ENCODE results near the gene SLC7A8.
A peak's percentile ranks its signal among the peaks of the same experiment; 100 is the strongest.
"Not testable (repeated sequence)": the region's sequence is repeated elsewhere in the genome, so short reads cannot be mapped to it uniquely, and the experiment has no call there.

The SLC7A8 gene

GRCh38 chr14:23112359-23113178, 70.9 kb downstream of the SLC7A8 start:
- no peak for DNase-seq

GRCh38 chr14:23110579-23111365, 72.7 kb downstream of the SLC7A8 start:
- no peak for DNase-seq

GRCh38 chr14:23109769-23110168, 73.7 kb downstream of the SLC7A8 start:
- DNase-seq, result no peak

GRCh38 chr14:23108169-23108568, 75.3 kb downstream of the SLC7A8 start:
- not testable (repeated sequence) for DNase-seq

- not testable (repeated sequence) for DNase-seq
These were observed 75.8 kb downstream of the SLC7A8 start for GRCh38 chr14:23107620-23108019.

GRCh38 chr14:23106747-23107045, 76.8 kb downstream of the SLC7A8 start:
- DNase-seq, result no peak

- DNase-seq, result no peak
These were observed 78.1 kb downstream of the SLC7A8 start for GRCh38 chr14:23105348-23105824.

GRCh38 chr14:23104591-23105347, 78.7 kb downstream of the SLC7A8 start, which contains the start of gene CIROP:
Gene CIROP, minus strand, starts transcription at chr14:23104989. Its CDS starts 69 bp downstream, at chr14:23104920.
- no peak for DNase-seq

GRCh38 chr14:23104070-23104590, 79.3 kb downstream of the SLC7A8 start:
- DNase-seq, result no peak

GRCh38 chr14:23103581-23103980, 79.9 kb downstream of the SLC7A8 start:
- no peak for DNase-seq

- DNase-seq, result no peak
These were observed 80.7 kb downstream of the SLC7A8 start for GRCh38 chr14:23102801-23103200.

- no peak for DNase-seq
These were observed 81.4 kb downstream of the SLC7A8 start for GRCh38 chr14:23101986-23102625.

- no peak for DNase-seq
These were observed 82.1 kb downstream of the SLC7A8 start for GRCh38 chr14:23101213-23101970.

GRCh38 chr14:23099212-23099861, 84.1 kb downstream of the SLC7A8 start:
- no peak for DNase-seq

- no peak for DNase-seq
These were observed 85.7 kb downstream of the SLC7A8 start for GRCh38 chr14:23097786-23098185.

- peak; percentile 100 for DNase-seq
These were observed 88.0 kb downstream of the SLC7A8 start, which contains the start of gene C14orf119 for GRCh38 chr14:23095196-23096108. Gene C14orf119, plus strand, starts transcription at chr14:23095505. Its CDS starts 2,154 bp downstream, at chr14:23097659.

- peak; percentile 91 for DNase-seq
These were observed 88.7 kb downstream of the SLC7A8 start, which contains the start of gene ACIN1 for GRCh38 chr14:23094666-23095195. Gene ACIN1, minus strand, starts transcription at chr14:23095136. Its CDS starts 24 bp downstream, at chr14:23095112.

- DNase-seq, result no peak
These were observed 89.3 kb downstream of the SLC7A8 start for GRCh38 chr14:23093991-23094665.

- no peak for DNase-seq
These were observed 89.9 kb downstream of the SLC7A8 start for GRCh38 chr14:23093526-23093925.

All from fibroblast of upper back skin (primary cell).